Calu3 (cell line): ENCODE data around the gene HRH2. TPM values are rescaled to one million over a fixed set of nuclear protein-coding genes. Genes with fewer than 3 reads are reported as not detected.
"Not testable (repeated sequence)": the region's sequence is repeated elsewhere in the genome, so short reads cannot be mapped to it uniquely, and the experiment has no call there.

Source experiments
- BruUV-seq: library from RNA; stranded (reverse); fragments of 400-500 nt; replicated peaks from 2 replicates; lab custom pipeline; 2021; lab: Mats Ljungman, UMichigan
- CTCF ChIA-PET: fragments of 300-600 bp; sonication (Branson Sonifier 250); formaldehyde crosslinking; loops from one replicate; lab custom pipeline; 2022; ENCODE audit warnings: antibody characterized with exemption; lab: Charles Lee
- DNase-seq: peaks from one replicate; pipeline ENCODE4 v3.0.0; 2022
- H3K27ac Mint-ChIP-seq: one replicate; pipeline ENCODE4 v1.8.0; 2022; ENCODE audit warnings: mixed read lengths; ENCODE audit not compliant: unreplicated experiment
- H3K27me3 Mint-ChIP-seq: one replicate; pipeline ENCODE4 v1.8.0; 2022; ENCODE audit warnings: mixed read lengths; ENCODE audit not compliant: unreplicated experiment
- H3K36me3 Mint-ChIP-seq: one replicate; pipeline ENCODE4 v1.8.0; 2022; ENCODE audit warnings: mild to moderate bottlenecking, moderate library complexity, mixed read lengths; ENCODE audit not compliant: insufficient read depth, unreplicated experiment
- H3K4me1 Mint-ChIP-seq: one replicate; pipeline ENCODE4 v1.8.0; 2022; ENCODE audit warnings: mild to moderate bottlenecking, low read depth, mixed read lengths; ENCODE audit not compliant: unreplicated experiment
- H3K4me3 Mint-ChIP-seq: one replicate; pipeline ENCODE4 v1.8.0; 2022; ENCODE audit warnings: mild to moderate bottlenecking, low read depth, moderate library complexity, mixed read lengths; ENCODE audit not compliant: unreplicated experiment
- H3K9me3 Mint-ChIP-seq: one replicate; pipeline ENCODE4 v1.8.0; 2022; ENCODE audit warnings: low read depth, mixed read lengths; ENCODE audit not compliant: unreplicated experiment
- intact Hi-C: fragments of 100-400 bp; cut with micrococcal nuclease; formaldehyde crosslinking; loops from one replicate; pipeline ENCODE4 v1.10.0; 2022; ENCODE audit not compliant: unreplicated experiment
- total RNA-seq: library from RNA; stranded (reverse); gene quantifications from 2 replicates; pipeline ENCODE4 v1.2.3, GENCODE V29; 2022
- TF ChIP-seq, protein P1 (sequence below): fragments of 200-600 bp; IDR thresholded peaks from one replicate; pipeline ENCODE4 v1.8.0; 2022; ENCODE audit warnings: antibody characterized with exemption; ENCODE audit not compliant: unreplicated experiment

The HRH2 gene
- total RNA-seq, 1 experiment from 2014 or later: not detected

GRCh38 chr5:175718401-175719108 is 60.7 kb downstream of the HRH2 start:
- peak; percentile 56 for DNase-seq
- TF ChIP-seq, protein P1, sequence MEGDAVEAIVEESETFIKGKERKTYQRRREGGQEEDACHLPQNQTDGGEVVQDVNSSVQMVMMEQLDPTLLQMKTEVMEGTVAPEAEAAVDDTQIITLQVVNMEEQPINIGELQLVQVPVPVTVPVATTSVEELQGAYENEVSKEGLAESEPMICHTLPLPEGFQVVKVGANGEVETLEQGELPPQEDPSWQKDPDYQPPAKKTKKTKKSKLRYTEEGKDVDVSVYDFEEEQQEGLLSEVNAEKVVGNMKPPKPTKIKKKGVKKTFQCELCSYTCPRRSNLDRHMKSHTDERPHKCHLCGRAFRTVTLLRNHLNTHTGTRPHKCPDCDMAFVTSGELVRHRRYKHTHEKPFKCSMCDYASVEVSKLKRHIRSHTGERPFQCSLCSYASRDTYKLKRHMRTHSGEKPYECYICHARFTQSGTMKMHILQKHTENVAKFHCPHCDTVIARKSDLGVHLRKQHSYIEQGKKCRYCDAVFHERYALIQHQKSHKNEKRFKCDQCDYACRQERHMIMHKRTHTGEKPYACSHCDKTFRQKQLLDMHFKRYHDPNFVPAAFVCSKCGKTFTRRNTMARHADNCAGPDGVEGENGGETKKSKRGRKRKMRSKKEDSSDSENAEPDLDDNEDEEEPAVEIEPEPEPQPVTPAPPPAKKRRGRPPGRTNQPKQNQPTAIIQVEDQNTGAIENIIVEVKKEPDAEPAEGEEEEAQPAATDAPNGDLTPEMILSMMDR: peak; percentile 44
- Mint-ChIP-seq H3K27ac (no peak overlapping the region), H3K9me3 (peaks cover 3% of the 10 kb centered on the region), H3K4me1 (no peaks in the 10 kb centered on the region), H3K4me3 (no peak overlapping the region), H3K27me3 (peaks cover 35% of the 10 kb centered on the region), H3K36me3 (no peaks in the 10 kb centered on the region)
- CTCF ChIA-PET: interaction anchor here (0.9 to 2.4 kb wide), 5 partner anchors 9 to 402 kb away, joined by 3 to 10 read pairs (median 8); partner anchors contain the start of gene SFXN1
- intact Hi-C loops: loop anchor here (2.0 to 5.0 kb wide), 2 partner anchors 184 to 766 kb away; no protein-coding TSS in a partner anchor
- BruUV-seq: no TSS peak

DNA sequence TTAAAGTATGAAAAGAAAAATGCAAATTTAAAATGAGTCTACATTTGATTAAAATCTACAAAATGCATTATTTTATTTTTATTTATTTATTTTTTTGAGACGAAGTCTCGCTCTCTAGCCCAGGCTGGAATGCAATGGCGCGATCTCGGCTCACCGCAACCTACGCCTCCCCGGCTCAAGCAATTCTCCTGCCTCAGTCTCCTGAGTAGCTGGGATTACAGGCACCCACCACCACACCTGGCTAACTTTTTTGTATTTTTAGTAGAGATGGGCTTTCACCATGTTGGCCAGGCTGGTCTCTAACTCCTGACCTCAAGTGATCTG is 61.2 kb downstream of the HRH2 start:
- H3K27ac Mint-ChIP-seq, H3K9me3 Mint-ChIP-seq, H3K4me1 Mint-ChIP-seq, H3K36me3 Mint-ChIP-seq, H3K4me3 Mint-ChIP-seq, DNase-seq, BruUV-seq: not testable (repeated sequence)
- intact Hi-C loops: loop anchor here (2.0 to 5.0 kb wide), 2 partner anchors 184 to 767 kb away; no protein-coding TSS in a partner anchor
- peaks cover 35% of the 10 kb centered on the region for H3K27me3 Mint-ChIP-seq
- CTCF ChIA-PET: interaction anchor here (0.9 to 2.4 kb wide), 5 partner anchors 9 to 402 kb away, joined by 3 to 10 read pairs (median 8); partner anchors contain the start of gene SFXN1

GRCh38 chr5:175724314-175725275 is 66.7 kb downstream of the HRH2 start:
- Mint-ChIP-seq H3K9me3 (no peaks in the 10 kb centered on the region), H3K4me1 (no peaks in the 10 kb centered on the region), H3K27ac (no peak overlapping the region), H3K27me3 (peaks cover 46% of the 10 kb centered on the region), H3K36me3 (no peaks in the 10 kb centered on the region), H3K4me3 (no peak overlapping the region)
- intact Hi-C loops: no loop called here
- CTCF ChIA-PET: interaction anchor here (0.6 kb wide), 1 partner anchor 932 kb away, joined by 3 read pairs; no protein-coding TSS in a partner anchor
- DNase-seq: no peak
- no TSS peak for BruUV-seq
- TF ChIP-seq, protein P1: no peak

DNA sequence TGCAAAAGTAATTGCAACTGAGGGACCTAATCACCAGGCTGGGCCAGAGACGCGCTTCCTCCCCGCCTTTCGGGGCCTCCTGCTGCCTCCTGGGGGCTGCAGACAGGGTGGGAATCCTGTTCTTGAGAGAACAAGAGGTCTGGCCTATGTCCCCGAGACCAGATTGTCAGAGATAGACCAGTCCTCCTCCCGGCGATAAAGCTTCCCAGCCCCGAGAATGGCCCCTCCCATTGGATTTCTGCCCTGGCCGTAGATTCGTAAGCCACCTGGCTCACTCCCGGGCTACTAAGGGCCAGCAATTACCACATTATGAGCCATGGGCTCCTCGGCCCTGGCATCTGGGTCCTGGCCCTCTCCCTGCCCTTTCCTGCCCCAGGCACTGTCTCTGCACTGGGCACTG is 70.4 kb downstream of the HRH2 start:
- CTCF ChIA-PET: interaction anchor here (0.6 to 2.6 kb wide), 3 partner anchors 9 to 177 kb away, joined by 3 to 8 read pairs (median 5); no protein-coding TSS in a partner anchor
- H3K4me3 Mint-ChIP-seq: no peak overlapping the region
- no peaks in the 10 kb centered on the region for H3K36me3 Mint-ChIP-seq
- DNase-seq: no peak
- BruUV-seq: no TSS peak
- no peaks in the 10 kb centered on the region for H3K9me3 Mint-ChIP-seq
- H3K27ac Mint-ChIP-seq: no peak overlapping the region
- H3K27me3 Mint-ChIP-seq: peaks cover 84% of the 10 kb centered on the region
- H3K4me1 Mint-ChIP-seq: no peaks in the 10 kb centered on the region
- TF ChIP-seq, protein P1: no peak
- intact Hi-C loops: no loop called here
